H9 (cell line): ENCODE measurements around the gene MTFMT. TPM values are rescaled to one million over a fixed set of nuclear protein-coding genes. Genes with fewer than 3 reads are reported as not detected.

Experiments used
- DNase-seq: peaks from one replicate; pipeline ENCODE4 v3.0.0-alpha.2; 2017
- H2AFZ ChIP-seq: one replicate; pipeline ENCODE4 v1.6.1; 2013; ENCODE audit warnings: mild to moderate bottlenecking, low read length, control low read depth, moderate library complexity
- H2AK5ac ChIP-seq: 2 replicates; pipeline ENCODE4 v1.6.1; 2013; ENCODE audit warnings: low read length, control low read depth, mixed read lengths; ENCODE audit not compliant: insufficient read length
- H2BK120ac ChIP-seq: one replicate; pipeline ENCODE4 v1.6.1; 2013; ENCODE audit warnings: low read depth, mild to moderate bottlenecking, low read length, control low read depth, inconsistent platforms; ENCODE audit not compliant: poor library complexity, severe bottlenecking
- H2BK12ac ChIP-seq: 2 replicates; pipeline ENCODE4 v1.6.1; 2013; ENCODE audit warnings: low read length, control low read depth, mixed read lengths, low read depth; ENCODE audit not compliant: insufficient read length
- H2BK15ac ChIP-seq: 2 replicates; pipeline ENCODE4 v1.6.1; 2013; ENCODE audit warnings: low read depth, low read length, control low read depth
- H2BK20ac ChIP-seq: one replicate; pipeline ENCODE4 v1.6.1; 2013; ENCODE audit warnings: low read depth, mild to moderate bottlenecking, low read length, control low read depth, inconsistent platforms; ENCODE audit not compliant: poor library complexity, severe bottlenecking
- H2BK5ac ChIP-seq: 2 replicates; pipeline ENCODE4 v1.6.1; 2013; ENCODE audit warnings: low read length, control low read depth, mixed read lengths; ENCODE audit not compliant: insufficient read length
- H3K14ac ChIP-seq: 2 replicates; pipeline ENCODE4 v1.6.1; 2013; ENCODE audit warnings: low read length, control low read depth; ENCODE audit not compliant: insufficient read depth
- H3K18ac ChIP-seq: 2 replicates; pipeline ENCODE4 v1.6.1; 2013; ENCODE audit warnings: low read depth, mild to moderate bottlenecking, mixed read lengths, low read length, control low read depth; ENCODE audit not compliant: insufficient read length
- H3K23ac ChIP-seq: 2 replicates; pipeline ENCODE4 v1.6.1; 2013; ENCODE audit warnings: low read length, control low read depth, mixed read lengths, low read depth; ENCODE audit not compliant: insufficient read length
- H3K23me2 ChIP-seq: 2 replicates; pipeline ENCODE4 v1.6.1; 2013; ENCODE audit warnings: low read depth, mild to moderate bottlenecking, mixed read lengths, low read length, control low read depth; ENCODE audit not compliant: insufficient read length, poor library complexity, severe bottlenecking
- H3K27ac ChIP-seq: 2 replicates; pipeline ENCODE4 v1.5.1; 2013; ENCODE audit warnings: low read length, control low read depth, mixed read lengths, low read depth; ENCODE audit not compliant: insufficient read length
- H3K27me3 ChIP-seq: 2 replicates; pipeline ENCODE4 v1.6.1; 2013; ENCODE audit warnings: low read length, control low read depth, inconsistent platforms; ENCODE audit not compliant: insufficient read depth
- H3K4ac ChIP-seq: 2 replicates; pipeline ENCODE4 v1.6.1; 2013; ENCODE audit warnings: low read depth, mild to moderate bottlenecking, control low read depth, inconsistent platforms, low read length, moderate library complexity
- H3K4me1 ChIP-seq: 2 replicates; pipeline ENCODE4 v1.6.1; 2013; ENCODE audit warnings: low read length, control low read depth, inconsistent platforms; ENCODE audit not compliant: insufficient read depth
- H3K4me2 ChIP-seq: 2 replicates; pipeline ENCODE4 v1.6.1; 2013; ENCODE audit warnings: low read length, control low read depth, mixed read lengths; ENCODE audit not compliant: insufficient read length, insufficient read depth
- H3K56ac ChIP-seq: 2 replicates; pipeline ENCODE4 v1.6.1; 2013; ENCODE audit warnings: low read depth, mild to moderate bottlenecking, mixed read lengths, low read length, control low read depth; ENCODE audit not compliant: insufficient read length
- H3K79me1 ChIP-seq: 2 replicates; pipeline ENCODE4 v1.6.1; 2013; ENCODE audit warnings: low read depth, mild to moderate bottlenecking, moderate library complexity, low read length, control low read depth, inconsistent platforms; ENCODE audit not compliant: insufficient read depth, poor library complexity, severe bottlenecking
- H3K79me2 ChIP-seq: 2 replicates; pipeline ENCODE4 v1.6.1; 2013; ENCODE audit warnings: low read length, control low read depth, inconsistent platforms; ENCODE audit not compliant: insufficient read depth
- H3K9ac ChIP-seq: 2 replicates; pipeline ENCODE4 v1.6.1; 2013; ENCODE audit warnings: low read length, control low read depth, mixed read lengths; ENCODE audit not compliant: insufficient read length; ENCODE audit errors: extremely low read depth
- H3K9me3 ChIP-seq: one replicate; pipeline ENCODE4 v1.6.1; 2013; ENCODE audit warnings: low read depth, low read length, inconsistent platforms; ENCODE audit not compliant: control insufficient read depth
- H3T11ph ChIP-seq: one replicate; pipeline ENCODE4 v1.6.1; 2013; ENCODE audit warnings: mild to moderate bottlenecking, low read length, control low read depth, inconsistent platforms
- H4K20me1 ChIP-seq: one replicate; pipeline ENCODE4 v1.6.1; 2013; ENCODE audit not compliant: control insufficient read depth, insufficient read length, insufficient read depth
- H4K5ac ChIP-seq: 2 replicates; pipeline ENCODE4 v1.6.1; 2013; ENCODE audit warnings: low read depth, mild to moderate bottlenecking, mixed read lengths, low read length, control low read depth; ENCODE audit not compliant: insufficient read length
- H4K8ac ChIP-seq: replicated peaks from 2 replicates; pipeline ENCODE4 v1.6.1; 2013; ENCODE audit warnings: low read length, control low read depth, mixed read lengths, low read depth; ENCODE audit not compliant: insufficient read length
- H4K91ac ChIP-seq: 2 replicates; pipeline ENCODE4 v1.6.1; 2013; ENCODE audit warnings: low read depth, mild to moderate bottlenecking, moderate library complexity, mixed read lengths, low read length, control low read depth; ENCODE audit not compliant: insufficient read length
- H3K27ac Mint-ChIP-seq, 3 experiments: 2 replicates in 2 of 3; 3 replicates in 1 of 3; pipeline ENCODE4 v1.8.0; 2020 to 2021; ENCODE audit warnings: mixed read lengths in 3 of 3, mild to moderate bottlenecking in 1 of 3, moderate library complexity in 1 of 3
- H3K27me3 Mint-ChIP-seq: 2 replicates; pipeline ENCODE4 v1.8.0; 2021; ENCODE audit warnings: low read depth, mild to moderate bottlenecking, moderate library complexity, mixed read lengths
- H3K36me3 Mint-ChIP-seq, 3 experiments: 2 replicates in 2 of 3; 3 replicates in 1 of 3; pipeline ENCODE4 v1.8.0; 2020 to 2021; ENCODE audit warnings: low read depth in 3 of 3, mixed read lengths in 3 of 3; ENCODE audit not compliant: insufficient read depth in 1 of 3
- H3K4me1 Mint-ChIP-seq, 2 experiments: 2 replicates each; pipeline ENCODE4 v1.8.0; 2020; ENCODE audit warnings: mixed read lengths in 2 of 2
- H3K4me3 Mint-ChIP-seq, 2 experiments: 2 replicates in 1 of 2; 3 replicates in 1 of 2; pipeline ENCODE4 v1.8.0; 2020 to 2021; ENCODE audit warnings: mild to moderate bottlenecking in 2 of 2, mixed read lengths in 2 of 2, moderate library complexity in 1 of 2
- H3K9me3 Mint-ChIP-seq, 2 experiments: 2 replicates in 1 of 2; 3 replicates in 1 of 2; pipeline ENCODE4 v1.8.0; 2020; ENCODE audit warnings: mild to moderate bottlenecking in 2 of 2, mixed read lengths in 2 of 2, moderate library complexity in 1 of 2
- WGBS: extraction: QIAGEN DNeasy Blood & Tissue Kit; methylation state at CpG from one replicate; pipeline ENCODE4 v1.1.7; 2013; ENCODE audit warnings: missing lambda C conversion rate, low lambda C conversion rate, mixed read lengths; ENCODE audit not compliant: insufficient read length; ENCODE audit errors: extremely low coverage; 5-methylcytosine and 5-hydroxymethylcytosine counted together
- total RNA-seq: library from RNA; stranded (reverse); gene quantifications from 2 replicates; pipeline ENCODE4 v1.2.1, GENCODE V29; 2021
- TF ChIP-seq, protein P1 (sequence below): fragments of 200-600 bp; sonication (generic); conservative IDR thresholded peaks from 3 replicates; pipeline ENCODE4 v1.8.0; 2021; ENCODE audit warnings: antibody characterized with exemption, mild to moderate bottlenecking

MTFMT gene
- total RNA-seq, 1 experiment from 2014 or later, result 16.0 TPM

DNA sequence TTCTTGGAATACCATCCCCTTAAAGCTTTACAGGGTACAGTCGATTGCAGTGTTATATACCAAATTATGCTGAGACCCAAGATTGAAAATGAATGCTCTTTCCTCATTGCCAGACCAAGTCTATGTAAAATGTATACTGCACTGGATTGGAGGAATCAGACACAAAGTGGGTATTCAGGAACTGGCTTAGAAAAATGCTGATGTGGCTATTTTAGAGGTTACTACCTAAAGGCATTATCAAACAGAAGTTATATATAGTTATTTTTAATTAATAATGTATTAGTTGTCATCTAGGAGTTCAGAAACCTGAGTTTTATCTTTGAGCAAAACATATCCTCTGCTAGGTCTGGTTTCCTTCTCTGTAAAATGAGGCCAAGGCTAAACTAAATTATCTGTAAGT is 36.1 kb downstream of the MTFMT start:
- TF ChIP-seq, protein P1, sequence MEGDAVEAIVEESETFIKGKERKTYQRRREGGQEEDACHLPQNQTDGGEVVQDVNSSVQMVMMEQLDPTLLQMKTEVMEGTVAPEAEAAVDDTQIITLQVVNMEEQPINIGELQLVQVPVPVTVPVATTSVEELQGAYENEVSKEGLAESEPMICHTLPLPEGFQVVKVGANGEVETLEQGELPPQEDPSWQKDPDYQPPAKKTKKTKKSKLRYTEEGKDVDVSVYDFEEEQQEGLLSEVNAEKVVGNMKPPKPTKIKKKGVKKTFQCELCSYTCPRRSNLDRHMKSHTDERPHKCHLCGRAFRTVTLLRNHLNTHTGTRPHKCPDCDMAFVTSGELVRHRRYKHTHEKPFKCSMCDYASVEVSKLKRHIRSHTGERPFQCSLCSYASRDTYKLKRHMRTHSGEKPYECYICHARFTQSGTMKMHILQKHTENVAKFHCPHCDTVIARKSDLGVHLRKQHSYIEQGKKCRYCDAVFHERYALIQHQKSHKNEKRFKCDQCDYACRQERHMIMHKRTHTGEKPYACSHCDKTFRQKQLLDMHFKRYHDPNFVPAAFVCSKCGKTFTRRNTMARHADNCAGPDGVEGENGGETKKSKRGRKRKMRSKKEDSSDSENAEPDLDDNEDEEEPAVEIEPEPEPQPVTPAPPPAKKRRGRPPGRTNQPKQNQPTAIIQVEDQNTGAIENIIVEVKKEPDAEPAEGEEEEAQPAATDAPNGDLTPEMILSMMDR, result no peak
- H2AK5ac ChIP-seq, result no peak overlapping the region
- H2BK5ac ChIP-seq, result no peak overlapping the region
- H3K23me2 ChIP-seq, result no peaks in the 10 kb centered on the region
- peaks cover 9 to 16% of the 10 kb centered on the region in 2 experiments for H3K4me1 Mint-ChIP-seq
- H3K79me1 ChIP-seq, result no peaks in the 10 kb centered on the region
- no peak overlapping the region for H2BK12ac ChIP-seq
- no peaks in the 10 kb centered on the region for H3K79me2 ChIP-seq
- no peaks in the 10 kb centered on the region for H3K9me3 ChIP-seq
- H3K4me3 Mint-ChIP-seq, result no peak overlapping the region
- no peaks in the 10 kb centered on the region for H3K27me3 ChIP-seq
- H2BK120ac ChIP-seq, result no peak overlapping the region
- no peak overlapping the region for H2BK15ac ChIP-seq
- no peak overlapping the region for H3K56ac ChIP-seq
- H3K27ac ChIP-seq, result no peak overlapping the region
- no peaks in the 10 kb centered on the region; a peak in 1 of 7 replicates for H3K36me3 Mint-ChIP-seq
- no peak overlapping the region for H3K4ac ChIP-seq
- no peak overlapping the region for H4K91ac ChIP-seq
- H3T11ph ChIP-seq, result no peak overlapping the region
- H3K9ac ChIP-seq, result no peak overlapping the region
- no peak overlapping the region for H2BK20ac ChIP-seq
- WGBS, result no CpG with 5 or more reads among the region's 1 CpG
- no peaks in the 10 kb centered on the region for H3K4me1 ChIP-seq
- no peak overlapping the region for H3K18ac ChIP-seq
- H3K27me3 Mint-ChIP-seq, result no peaks in the 10 kb centered on the region; the same call in 1 of the 2 replicates
- no peaks in the 10 kb centered on the region for H4K20me1 ChIP-seq
- H2AFZ ChIP-seq, result no peak overlapping the region
- H3K23ac ChIP-seq, result no peak overlapping the region
- DNase-seq, result no peak
- no peak overlapping the region for H3K14ac ChIP-seq
- H4K5ac ChIP-seq, result no peak overlapping the region
- H3K27ac Mint-ChIP-seq, result no peak overlapping the region
- no peaks in the 10 kb centered on the region for H3K9me3 Mint-ChIP-seq
- H4K8ac ChIP-seq, result no peak overlapping the region
- no peak overlapping the region for H3K4me2 ChIP-seq
